ENCODE data around the gene RNASE11. TPM values are rescaled to one million over a fixed set of nuclear protein-coding genes. Genes with fewer than 3 reads are reported as not detected.

Gene RNASE11
- total RNA-seq, 1 experiment from 2014 or later = not detected

DNA sequence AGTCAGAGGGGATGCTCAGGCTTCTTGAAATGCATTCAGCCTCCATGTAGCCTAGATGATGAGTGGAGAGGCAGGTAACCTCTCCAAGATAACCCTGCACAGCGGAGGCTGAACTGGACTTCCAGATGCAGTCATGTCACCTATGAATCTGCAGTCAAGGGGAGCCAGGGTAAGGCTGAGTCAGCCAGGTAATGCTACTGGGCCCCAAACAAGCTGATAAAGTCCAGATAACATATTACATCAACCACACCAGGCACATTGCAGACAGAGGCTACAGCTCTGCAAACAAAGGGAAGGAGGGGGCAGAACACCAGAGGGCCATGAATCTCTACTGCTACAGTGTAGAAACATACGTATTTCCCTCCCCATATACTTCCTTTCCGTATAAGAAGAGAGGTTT, 40.9 kb downstream of the RNASE11 start:
- Histone ChIP-seq H3K27ac (ENCODE audit: low read depth, low read length, poor library complexity, severe bottlenecking) (no peak overlapping the region), H3K4me1 (ENCODE audit: insufficient read depth, low read length, poor library complexity, severe bottlenecking) (no peaks in the 10 kb centered on the region), H3K9me3 (ENCODE audit: low read depth, low read length, poor library complexity, severe bottlenecking) (no peaks in the 10 kb centered on the region), H3K36me3 (ENCODE audit: insufficient read depth, low read length, poor library complexity, severe bottlenecking) (no peaks in the 10 kb centered on the region), H3K4me3 (ENCODE audit: low read depth, low read length, poor library complexity, severe bottlenecking) (no peak overlapping the region), H3K27me3 (replicated peaks; ENCODE audit: insufficient read depth, low read depth, low read length, poor library complexity) (no peaks in the 10 kb centered on the region)
- BruUV-seq (replicated peaks) = no TSS peak
- POLR2A ChIA-PET (ENCODE audit: low non-redundant PET) = no interaction called here
- intact Hi-C loops (cut with micrococcal nuclease; ENCODE audit: unreplicated experiment) = no loop called here
- TF ChIP-seq, protein P1, sequence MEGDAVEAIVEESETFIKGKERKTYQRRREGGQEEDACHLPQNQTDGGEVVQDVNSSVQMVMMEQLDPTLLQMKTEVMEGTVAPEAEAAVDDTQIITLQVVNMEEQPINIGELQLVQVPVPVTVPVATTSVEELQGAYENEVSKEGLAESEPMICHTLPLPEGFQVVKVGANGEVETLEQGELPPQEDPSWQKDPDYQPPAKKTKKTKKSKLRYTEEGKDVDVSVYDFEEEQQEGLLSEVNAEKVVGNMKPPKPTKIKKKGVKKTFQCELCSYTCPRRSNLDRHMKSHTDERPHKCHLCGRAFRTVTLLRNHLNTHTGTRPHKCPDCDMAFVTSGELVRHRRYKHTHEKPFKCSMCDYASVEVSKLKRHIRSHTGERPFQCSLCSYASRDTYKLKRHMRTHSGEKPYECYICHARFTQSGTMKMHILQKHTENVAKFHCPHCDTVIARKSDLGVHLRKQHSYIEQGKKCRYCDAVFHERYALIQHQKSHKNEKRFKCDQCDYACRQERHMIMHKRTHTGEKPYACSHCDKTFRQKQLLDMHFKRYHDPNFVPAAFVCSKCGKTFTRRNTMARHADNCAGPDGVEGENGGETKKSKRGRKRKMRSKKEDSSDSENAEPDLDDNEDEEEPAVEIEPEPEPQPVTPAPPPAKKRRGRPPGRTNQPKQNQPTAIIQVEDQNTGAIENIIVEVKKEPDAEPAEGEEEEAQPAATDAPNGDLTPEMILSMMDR (conservative IDR thresholded peaks at IDR 0.05; ENCODE audit: low read depth, low read length) = no peak
- TF ChIP-seq EZH2 (IDR thresholded peaks at IDR 0.05; ENCODE audit: borderline replicate concordance, low read depth, low read length, poor library complexity, severe bottlenecking) = no peak
- CTCF ChIA-PET = no interaction called here
- no peak for DNase-seq (ENCODE audit: low spot score)

DNA sequence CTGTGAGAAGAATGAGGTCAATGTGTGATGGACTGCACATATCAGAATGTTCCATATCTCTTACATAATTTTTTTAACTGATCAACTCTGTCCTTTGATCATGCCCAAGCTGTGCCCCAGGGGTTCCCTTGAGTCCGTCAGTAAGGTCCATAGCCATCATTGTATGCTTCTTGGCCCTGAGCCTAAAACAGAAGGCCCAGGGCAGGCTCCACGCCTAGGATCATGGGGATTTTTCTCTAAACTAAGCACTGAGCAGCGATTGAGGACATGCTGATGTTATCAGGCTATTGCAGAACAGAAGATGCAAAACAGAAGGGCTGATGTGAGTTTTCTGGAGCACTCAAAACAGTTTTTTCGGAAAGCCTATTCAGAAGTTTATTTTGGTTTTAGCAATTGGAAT, 47.9 kb downstream of the RNASE11 start:
- intact Hi-C loops (cut with micrococcal nuclease; ENCODE audit: unreplicated experiment) = no loop called here
- Histone ChIP-seq H3K4me1 (ENCODE audit: insufficient read depth, low read length, poor library complexity, severe bottlenecking) (no peaks in the 10 kb centered on the region), H3K27ac (ENCODE audit: low read depth, low read length, poor library complexity, severe bottlenecking) (no peak overlapping the region), H3K27me3 (replicated peaks; ENCODE audit: insufficient read depth, low read depth, low read length, poor library complexity) (peaks cover 3% of the 10 kb centered on the region), H3K36me3 (ENCODE audit: insufficient read depth, low read length, poor library complexity, severe bottlenecking) (no peaks in the 10 kb centered on the region), H3K4me3 (ENCODE audit: low read depth, low read length, poor library complexity, severe bottlenecking) (no peak overlapping the region), H3K9me3 (ENCODE audit: low read depth, low read length, poor library complexity, severe bottlenecking) (no peaks in the 10 kb centered on the region)
- TF ChIP-seq EZH2 (IDR thresholded peaks at IDR 0.05; ENCODE audit: borderline replicate concordance, low read depth, low read length, poor library complexity, severe bottlenecking) = no peak
- TF ChIP-seq, protein P1 (conservative IDR thresholded peaks at IDR 0.05; ENCODE audit: low read depth, low read length) = no peak
- POLR2A ChIA-PET (ENCODE audit: low non-redundant PET) = no interaction called here
- no peak for DNase-seq (ENCODE audit: low spot score)
- BruUV-seq (replicated peaks) = no TSS peak
- CTCF ChIA-PET = no interaction called here

Other genes starting within 250 kb of the RNASE11 start
- 67.8 and 67.9 TPM in 2 replicates for gene PARP2, start 244.4 kb downstream of the RNASE11 start, total RNA-seq (2021)
- 12.3 and 15.9 TPM in 2 replicates for gene TEP1, start 174.5 kb downstream of the RNASE11 start, total RNA-seq (2021)
- gene KLHL33, start 151.8 kb downstream of the RNASE11 start, total RNA-seq (2021) = 0.04 and 0.13 TPM in 2 replicates
- gene OSGEP, start 133.2 kb downstream of the RNASE11 start, total RNA-seq (2021) = 59.2 and 67.8 TPM in 2 replicates
- gene APEX1, start 132.8 kb downstream of the RNASE11 start, total RNA-seq (2021) = 277 and 299 TPM in 2 replicates
- 32.4 and 34.9 TPM in 2 replicates for gene PIP4P1, start 126.6 kb downstream of the RNASE11 start, total RNA-seq (2021)
- 78.3 and 97.0 TPM in 2 replicates for gene PNP, start 118.6 kb downstream of the RNASE11 start, total RNA-seq (2021)
- 0.26 TPM in 1 of 2 replicates, not detected in the other for gene RNASE10, start 82.5 kb downstream of the RNASE11 start, total RNA-seq (2021)
- gene RNASE9, start 27.0 kb downstream of the RNASE11 start, total RNA-seq (2021) = not detected in 2 replicates
- gene RNASE12, start 3.4 kb upstream of the RNASE11 start, total RNA-seq (2021) = not detected in 2 replicates
- gene OR6S1, start 53.7 kb upstream of the RNASE11 start, total RNA-seq (2021) = not detected in 2 replicates
- gene RNASE4, start 96.6 kb upstream of the RNASE11 start, total RNA-seq (2021) = 0.75 and 1.8 TPM in 2 replicates
- 0.71 and 2.2 TPM in 2 replicates for gene ANG, start 100.8 kb upstream of the RNASE11 start, total RNA-seq (2021)
- not detected in 2 replicates for gene EDDM3A, start 157.9 kb upstream of the RNASE11 start, total RNA-seq (2021)
- not detected in 2 replicates for gene EDDM3B, start 180.4 kb upstream of the RNASE11 start, total RNA-seq (2021)
- gene RNASE6, start 193.3 kb upstream of the RNASE11 start, total RNA-seq (2021) = not detected in 2 replicates
- gene RNASE1, start 214.8 kb upstream of the RNASE11 start, total RNA-seq (2021) = not detected in 2 replicates

All from A673 (cell line).